Muscle of leg (tissue), 11 donors: Measurements from ENCODE around the gene SUPT3H. TPM values are rescaled to one million over a fixed set of nuclear protein-coding genes. Genes with fewer than 3 reads are reported as not detected.

ENCODE experiments used
- DNase-seq: peaks from one replicate; pipeline ENCODE4 v3.0.0; 2013
- H3K27ac ChIP-seq: one replicate; pipeline ENCODE4 v1.5.1; 2013; ENCODE audit warnings: mild to moderate bottlenecking, low read length, control low read depth
- H3K27me3 ChIP-seq: one replicate; pipeline ENCODE4 v1.6.1; 2013; ENCODE audit warnings: low read length; ENCODE audit not compliant: control insufficient read depth, insufficient read depth
- H3K36me3 ChIP-seq: one replicate; pipeline ENCODE4 v1.6.1; 2013; ENCODE audit warnings: low read length; ENCODE audit not compliant: control insufficient read depth, insufficient read depth
- H3K4me1 ChIP-seq: one replicate; pipeline ENCODE4 v1.6.1; 2013; ENCODE audit warnings: low read length; ENCODE audit not compliant: control insufficient read depth, insufficient read depth
- H3K4me3 ChIP-seq: one replicate; pipeline ENCODE4 v1.5.1; 2013; ENCODE audit warnings: low read length, control low read depth
- H3K9me3 ChIP-seq: replicated peaks from 2 replicates; pipeline ENCODE4 v1.6.1; 2013; ENCODE audit warnings: low read depth, low read length; ENCODE audit not compliant: control insufficient read depth
- WGBS: methylation state at CpG from one replicate; pipeline ENCODE4 v1.1.5; 2013; ENCODE audit warnings: missing lambda C conversion rate; ENCODE audit not compliant: insufficient coverage; 5-methylcytosine and 5-hydroxymethylcytosine counted together
- polyA plus RNA-seq, 8 donors: library from polyadenylated mRNA; unstranded; fragments of 120-200 nt; gene quantifications; one replicate each; pipeline versions ENCODE4 v1.2.1 to v1.2.3, GENCODE V29; 2013; ENCODE audit warnings: inconsistent platforms in 1 of 8, low replicate concordance in 1 of 8; ENCODE audit not compliant: insufficient read length in 8 of 8, insufficient read depth in 1 of 8
- total RNA-seq: library from RNA; stranded (reverse); fragments of 120-200 nt; gene quantifications from one replicate; pipeline ENCODE4 v1.2.4, GENCODE V29; 2013

SUPT3H gene
- total and polyA plus RNA-seq, 9 donors: 8.3 to 13.7 (median 10.7) TPM

GRCh38 chr6:45027126-45027525, 350.6 kb downstream of the SUPT3H start:
- 88% methylated on average over 4 of the region's 4 CpGs for WGBS
- peaks cover 8% of the 10 kb centered on the region for H3K9me3 ChIP-seq
- H3K27ac ChIP-seq: no peak overlapping the region
- no peak overlapping the region for H3K4me3 ChIP-seq
- H3K4me1 ChIP-seq: no peaks in the 10 kb centered on the region
- DNase-seq: no peak
- H3K36me3 ChIP-seq: no peaks in the 10 kb centered on the region
- no peaks in the 10 kb centered on the region for H3K27me3 ChIP-seq

- Histone ChIP-seq H3K4me3 (no peak overlapping the region), H3K9me3 (peaks cover 8% of the 10 kb centered on the region), H3K27ac (no peak overlapping the region), H3K4me1 (no peaks in the 10 kb centered on the region), H3K36me3 (no peaks in the 10 kb centered on the region), H3K27me3 (no peaks in the 10 kb centered on the region)
- DNase-seq: no peak
- no CpG with 5 or more reads among the region's 2 CpGs for WGBS
Observed at GRCh38 chr6:45026003-45026516, 351.7 kb downstream of the SUPT3H start.

DNA sequence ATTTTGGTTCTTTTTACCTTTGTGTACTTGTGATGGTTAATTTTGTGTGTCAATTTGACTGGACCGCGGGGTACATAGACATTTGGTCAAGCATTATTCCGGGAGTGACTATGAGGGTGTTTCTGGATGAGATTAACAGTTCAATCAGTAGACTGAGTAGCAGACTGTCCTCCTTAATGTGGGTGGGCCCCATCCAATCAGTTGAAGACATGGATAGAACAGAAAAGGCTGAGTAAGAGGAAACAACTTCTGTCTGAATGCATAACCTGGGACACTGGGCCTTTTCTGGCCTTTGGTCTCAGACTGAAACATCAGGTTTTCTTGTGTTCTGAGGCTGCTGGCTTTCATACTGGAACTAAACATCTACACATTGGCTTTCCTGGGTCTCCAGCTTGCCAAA, 353.1 kb downstream of the SUPT3H start:
- Histone ChIP-seq H3K36me3 (no peaks in the 10 kb centered on the region), H3K27ac (no peak overlapping the region), H3K27me3 (no peaks in the 10 kb centered on the region), H3K9me3 (peaks cover 8% of the 10 kb centered on the region), H3K4me1 (no peaks in the 10 kb centered on the region), H3K4me3 (no peak overlapping the region)
- 100% methylated on average over 3 of the region's 3 CpGs for WGBS
- no peak for DNase-seq

DNA sequence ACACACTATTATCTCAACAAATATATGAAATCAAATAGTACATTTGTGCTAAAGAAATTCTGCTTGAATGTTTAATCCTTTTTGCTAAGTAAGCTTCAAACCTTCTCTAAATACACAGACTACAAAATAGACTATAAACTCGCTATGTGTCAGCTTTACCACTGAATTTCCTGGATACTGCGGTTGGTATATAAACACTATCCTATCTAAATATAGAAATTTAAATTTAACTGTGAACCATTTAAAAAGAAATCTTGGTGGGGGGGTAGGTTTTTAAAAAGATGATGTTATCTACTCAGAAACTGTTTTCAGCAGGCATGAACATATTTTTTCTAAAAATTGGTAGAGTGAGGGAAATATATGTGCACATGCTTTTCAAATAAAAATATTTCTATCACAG, 356.1 kb downstream of the SUPT3H start:
- DNase-seq: peak; percentile 29

DNA sequence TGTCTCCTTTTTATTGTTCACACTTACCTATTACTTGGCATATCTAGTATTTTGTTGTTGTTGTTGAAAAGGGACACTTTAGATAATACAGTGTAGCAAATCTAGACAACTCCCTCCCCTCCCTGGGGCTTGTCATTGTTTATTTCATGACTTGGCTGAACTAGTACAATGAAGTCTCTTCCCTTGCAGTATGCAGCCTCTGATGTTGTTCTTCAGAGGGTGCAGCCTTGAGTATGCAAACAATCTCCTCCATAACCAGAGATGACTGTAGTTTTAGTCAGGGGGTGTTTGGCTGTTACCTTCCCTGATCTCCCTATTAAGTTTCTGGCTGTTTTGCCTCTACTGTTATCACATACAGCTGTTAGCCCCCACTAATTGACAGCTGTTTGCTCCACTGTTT, 365.0 kb downstream of the SUPT3H start:
- Histone ChIP-seq H3K9me3 (no peaks in the 10 kb centered on the region), H3K27me3 (no peaks in the 10 kb centered on the region), H3K36me3 (peaks cover 4% of the 10 kb centered on the region), H3K4me3 (no peak overlapping the region), H3K4me1 (no peaks in the 10 kb centered on the region), H3K27ac (no peak overlapping the region)
- no peak for DNase-seq

More for the DNA sequence above, 356.1 kb downstream of the SUPT3H start:
- no CpG with 5 or more reads among the region's 2 CpGs for WGBS
- no peak overlapping the region for H3K4me3 ChIP-seq
- H3K36me3 ChIP-seq: no peaks in the 10 kb centered on the region
- H3K27me3 ChIP-seq: no peaks in the 10 kb centered on the region
- H3K9me3 ChIP-seq: no peaks in the 10 kb centered on the region
- no peak overlapping the region for H3K27ac ChIP-seq
- H3K4me1 ChIP-seq: no peaks in the 10 kb centered on the region

GRCh38 chr6:45009576-45009975, 368.2 kb downstream of the SUPT3H start:
- H3K27ac ChIP-seq: no peak overlapping the region
- no peak for DNase-seq
- H3K4me1 ChIP-seq: no peaks in the 10 kb centered on the region
- H3K9me3 ChIP-seq: no peaks in the 10 kb centered on the region
- no peak overlapping the region for H3K4me3 ChIP-seq
- H3K36me3 ChIP-seq: peaks cover 4% of the 10 kb centered on the region
- WGBS: no CpG with 5 or more reads among the region's 3 CpGs
- H3K27me3 ChIP-seq: no peaks in the 10 kb centered on the region

- WGBS: no CpG with 5 or more reads among the region's 3 CpGs
- Histone ChIP-seq H3K36me3 (no peaks in the 10 kb centered on the region), H3K4me3 (no peak overlapping the region), H3K27me3 (no peaks in the 10 kb centered on the region), H3K4me1 (no peaks in the 10 kb centered on the region), H3K27ac (no peak overlapping the region), H3K9me3 (no peaks in the 10 kb centered on the region)
- DNase-seq: no peak
Observed at GRCh38 chr6:45006893-45007292, 370.8 kb downstream of the SUPT3H start.

GRCh38 chr6:45003961-45004360, 373.8 kb downstream of the SUPT3H start:
- no peak overlapping the region for H3K4me3 ChIP-seq
- no peaks in the 10 kb centered on the region for H3K4me1 ChIP-seq
- H3K27me3 ChIP-seq: no peaks in the 10 kb centered on the region
- no peak for DNase-seq
- H3K27ac ChIP-seq: no peak overlapping the region
- no CpG with 5 or more reads among the region's 2 CpGs for WGBS
- no peaks in the 10 kb centered on the region for H3K9me3 ChIP-seq
- H3K36me3 ChIP-seq: no peaks in the 10 kb centered on the region

DNA sequence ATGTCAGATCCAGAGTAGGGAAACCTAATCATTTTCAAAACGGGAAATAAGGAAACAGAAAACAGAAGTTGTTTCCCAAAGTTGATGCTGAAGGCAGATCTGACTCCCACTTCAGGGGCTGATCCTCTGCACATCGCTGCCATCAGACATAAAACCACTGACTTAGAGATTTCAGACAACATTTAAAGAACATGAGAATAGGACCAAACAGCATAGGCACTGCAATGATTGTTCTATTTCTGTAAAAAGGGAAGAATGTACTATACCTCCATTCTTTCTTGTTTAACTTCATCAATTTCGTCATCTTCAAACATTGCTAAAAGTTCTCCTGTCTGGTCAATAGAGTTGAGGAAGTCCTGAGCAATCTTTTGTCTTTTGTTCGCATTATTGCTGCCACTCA, 374.3 kb downstream of the SUPT3H start:
- no CpG with 5 or more reads among the region's 4 CpGs for WGBS
- no peaks in the 10 kb centered on the region for H3K9me3 ChIP-seq
- H3K36me3 ChIP-seq: no peaks in the 10 kb centered on the region
- peak; percentile 32 for DNase-seq
- no peaks in the 10 kb centered on the region for H3K27me3 ChIP-seq
- no peak overlapping the region for H3K27ac ChIP-seq
- H3K4me3 ChIP-seq: no peak overlapping the region
- H3K4me1 ChIP-seq: no peaks in the 10 kb centered on the region

GRCh38 chr6:45002390-45003105, 375.2 kb downstream of the SUPT3H start:
- Histone ChIP-seq H3K4me3 (no peak overlapping the region), H3K27ac (no peak overlapping the region), H3K9me3 (no peaks in the 10 kb centered on the region), H3K36me3 (no peaks in the 10 kb centered on the region), H3K27me3 (no peaks in the 10 kb centered on the region), H3K4me1 (no peaks in the 10 kb centered on the region)
- no peak for DNase-seq

GRCh38 chr6:45001663-45002062, 376.1 kb downstream of the SUPT3H start:
- no CpG with 5 or more reads among the region's 1 CpG for WGBS

More at GRCh38 chr6:45001663-45002062, 376.1 kb downstream of the SUPT3H start:
- H3K4me3 ChIP-seq: no peak overlapping the region
- no peaks in the 10 kb centered on the region for H3K4me1 ChIP-seq
- DNase-seq: no peak
- no peaks in the 10 kb centered on the region for H3K9me3 ChIP-seq
- no peaks in the 10 kb centered on the region for H3K36me3 ChIP-seq
- no peak overlapping the region for H3K27ac ChIP-seq
- no peaks in the 10 kb centered on the region for H3K27me3 ChIP-seq
